Fibroblast of peridontal ligament (primary cell): ENCODE measurements around the gene ANKRD33B.

Experiments used
- DNase-seq: peaks from one replicate; pipeline ENCODE4 v3.0.0-alpha.2; 2010; ENCODE audit errors: extremely low read depth

ANKRD33B gene

DNA sequence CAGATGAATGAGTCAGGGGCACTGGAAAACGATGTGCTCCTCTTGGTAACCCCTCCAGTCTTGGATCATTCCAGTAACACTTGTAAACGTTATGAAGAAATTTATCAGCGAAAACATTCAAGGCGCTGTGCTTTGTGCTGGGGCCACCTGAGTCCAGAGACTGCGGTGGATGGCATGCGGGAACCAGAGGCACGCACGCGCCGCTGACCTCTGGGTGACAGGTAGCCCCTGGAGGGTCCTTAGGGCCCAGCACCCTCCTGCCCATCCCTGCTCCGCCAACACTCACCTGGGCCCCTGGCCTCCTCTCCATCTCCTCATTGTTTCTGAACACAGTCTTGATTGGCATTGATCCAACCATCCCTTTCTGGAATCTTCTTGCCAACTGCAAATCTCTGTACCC lies 110.2 kb downstream of the ANKRD33B start:
- no peak for DNase-seq

GRCh38 chr5:10674582-10674981 lies 110.7 kb downstream of the ANKRD33B start:
- no peak for DNase-seq

DNA sequence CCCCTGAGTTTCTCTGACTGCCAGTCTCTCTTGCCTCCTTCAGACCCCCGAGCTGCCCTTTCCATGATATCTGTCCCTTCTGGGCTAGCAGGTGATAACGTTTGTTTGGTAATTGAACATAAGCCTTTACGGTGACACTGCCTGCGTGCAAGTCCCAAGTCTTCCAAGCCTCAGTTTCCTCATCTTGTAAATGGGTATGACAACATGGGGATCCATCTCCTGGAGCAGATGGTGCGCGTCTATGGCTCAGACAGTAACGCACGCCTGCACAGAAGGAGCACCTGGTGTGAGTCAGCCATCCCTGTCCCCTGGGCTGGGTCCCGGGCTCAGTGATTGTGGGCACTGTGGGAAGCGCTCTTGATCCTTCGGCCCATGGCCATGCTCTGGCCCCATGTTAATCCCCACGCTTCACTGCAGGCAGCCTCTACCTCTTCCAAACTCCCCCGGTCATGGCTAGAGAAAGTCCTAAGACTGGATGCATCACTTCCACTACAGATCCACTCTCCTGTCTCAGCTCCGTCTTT lies 111.4 kb downstream of the ANKRD33B start:
- no peak for DNase-seq

DNA sequence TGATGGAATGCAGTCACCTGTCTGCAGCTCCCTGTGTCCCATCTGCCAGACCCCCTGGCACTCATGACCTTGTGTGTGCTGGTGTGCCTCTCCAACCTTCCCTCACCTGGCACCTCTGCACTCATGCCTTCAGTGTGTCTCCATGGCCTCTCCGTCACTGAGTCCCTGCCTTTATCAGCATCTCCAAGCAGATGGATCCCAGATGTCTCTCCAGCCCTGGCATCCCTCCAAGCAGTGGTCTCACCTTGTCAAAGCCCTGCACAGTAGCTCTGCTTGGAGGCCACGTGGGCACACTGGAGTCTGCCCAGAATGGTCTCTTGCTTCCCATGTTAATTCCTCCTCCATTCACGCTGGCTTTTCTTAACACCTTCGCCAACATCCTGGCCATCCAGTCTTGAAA lies 112.4 kb downstream of the ANKRD33B start:
- no peak for DNase-seq

- DNase-seq: no peak
These were observed 113.1 kb downstream of the ANKRD33B start for GRCh38 chr5:10676946-10677345.

DNA sequence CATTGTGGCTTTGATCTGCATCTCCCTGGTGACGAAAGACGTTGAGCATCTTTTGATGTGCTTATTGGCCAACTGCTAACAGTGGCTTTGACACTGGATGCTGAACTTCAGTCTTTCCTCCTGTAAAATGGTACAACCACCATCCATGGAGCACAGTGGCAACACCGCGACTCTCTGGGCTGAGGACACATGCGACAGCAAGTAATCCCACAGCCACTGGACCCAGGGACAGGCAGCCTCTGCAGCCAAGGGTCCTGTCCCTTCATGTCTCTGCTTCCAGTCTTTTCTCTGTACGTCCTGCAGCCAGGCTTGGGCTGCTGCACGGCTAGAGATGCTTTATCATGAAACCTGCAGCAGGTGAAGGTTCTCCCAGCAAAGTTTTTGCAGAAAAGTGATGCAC lies 113.7 kb downstream of the ANKRD33B start:
- no peak for DNase-seq

DNA sequence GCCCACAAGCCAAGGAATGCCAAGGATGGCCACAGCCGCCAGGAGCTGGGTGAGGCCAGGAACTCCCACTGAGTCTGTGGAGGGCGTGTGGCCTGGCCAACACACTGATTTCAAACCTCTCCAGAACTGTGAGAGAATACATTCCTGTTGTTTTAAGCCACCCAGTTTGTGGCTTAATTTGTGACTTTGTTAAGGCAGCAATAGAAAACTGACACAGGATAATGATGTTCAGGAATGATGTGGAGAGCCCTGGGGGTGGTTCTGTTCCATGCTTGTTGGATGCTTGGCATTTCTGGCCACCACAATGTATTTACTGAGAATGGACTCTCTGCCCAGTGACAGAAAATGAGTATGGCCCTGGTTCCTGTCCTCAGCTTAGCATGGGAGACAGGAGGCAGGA lies 114.4 kb downstream of the ANKRD33B start:
- DNase-seq: no peak

DNA sequence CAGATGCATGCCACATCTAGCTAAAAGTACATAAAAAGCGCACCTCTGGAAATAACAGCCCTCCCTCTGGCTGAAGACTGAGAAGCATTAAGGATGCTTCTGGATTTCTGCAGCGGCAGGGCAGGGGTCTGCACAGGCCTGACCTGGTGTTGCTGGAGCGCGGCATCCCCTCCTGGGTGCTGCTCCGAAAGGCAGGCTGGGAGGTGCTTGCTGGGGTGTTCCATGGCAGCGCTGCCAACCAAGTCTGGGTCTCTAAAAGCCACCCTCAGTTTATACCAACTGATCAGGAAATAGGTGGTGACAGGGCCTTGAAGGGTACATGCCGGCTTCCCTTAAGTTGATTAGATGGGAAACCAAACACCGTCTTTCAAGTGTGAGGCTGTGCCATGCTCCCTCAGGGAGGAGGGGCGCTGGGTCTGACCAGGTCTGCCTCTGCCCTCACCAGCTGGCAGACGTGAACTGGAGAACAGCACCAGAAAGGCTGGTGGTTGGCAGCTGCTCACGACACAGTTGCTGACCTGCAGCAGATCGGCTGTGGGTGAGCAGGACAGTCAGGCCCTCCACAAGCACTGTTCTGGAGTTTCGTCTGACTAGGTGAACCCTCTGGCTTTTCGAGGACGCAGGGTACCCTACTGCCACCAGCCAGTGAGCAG lies 115.6 kb downstream of the ANKRD33B start:
- DNase-seq: no peak

- DNase-seq: no peak
These were observed 117.1 kb downstream of the ANKRD33B start for GRCh38 chr5:10680876-10681481.

DNA sequence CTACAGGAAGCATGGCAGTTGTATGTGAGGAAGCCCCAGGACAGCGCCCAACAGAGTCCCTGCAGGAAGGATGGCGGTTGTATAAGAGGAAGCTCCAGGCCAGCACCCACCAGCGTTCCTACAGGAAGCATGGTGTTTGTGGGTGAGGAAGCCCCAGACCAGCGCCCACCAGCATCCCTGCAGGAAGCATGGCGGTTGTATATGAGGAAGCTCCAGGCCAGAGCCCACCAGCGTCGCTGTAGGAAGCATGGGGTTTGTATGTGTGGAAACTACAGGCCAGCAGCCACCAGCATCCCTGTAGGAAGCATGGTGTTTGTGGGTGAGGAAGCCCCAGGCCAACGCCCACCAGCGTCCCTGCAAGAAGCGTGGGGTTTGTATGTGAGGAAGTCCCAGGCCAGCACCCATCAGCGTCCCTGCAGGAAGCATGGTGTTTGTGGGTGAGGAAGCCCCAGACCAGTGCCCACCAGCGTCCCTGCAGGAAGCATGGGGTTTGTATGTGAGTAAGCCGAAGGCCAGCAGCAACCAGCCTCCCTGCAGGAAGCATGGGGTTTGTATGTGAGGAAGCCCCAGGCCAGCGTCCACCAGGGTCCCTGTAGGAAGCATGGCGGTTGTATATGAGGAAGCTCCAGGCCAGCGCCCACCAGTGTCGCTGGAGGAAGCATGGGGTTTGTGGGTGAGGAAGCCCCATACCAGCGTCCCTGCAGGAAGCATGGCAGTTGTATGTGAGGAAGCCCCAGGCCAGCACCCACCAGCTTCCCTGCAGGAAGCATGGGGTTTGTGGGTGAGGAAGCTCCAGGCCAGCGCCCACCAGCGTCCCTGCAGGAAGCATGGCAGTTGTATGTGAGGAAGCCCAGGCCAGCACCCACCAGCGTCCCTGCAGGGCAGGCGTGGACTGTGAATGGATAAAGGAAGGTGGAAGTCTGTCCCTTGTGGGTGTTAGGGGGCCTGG lies 118.1 kb downstream of the ANKRD33B start:
- no peak for DNase-seq

DNA sequence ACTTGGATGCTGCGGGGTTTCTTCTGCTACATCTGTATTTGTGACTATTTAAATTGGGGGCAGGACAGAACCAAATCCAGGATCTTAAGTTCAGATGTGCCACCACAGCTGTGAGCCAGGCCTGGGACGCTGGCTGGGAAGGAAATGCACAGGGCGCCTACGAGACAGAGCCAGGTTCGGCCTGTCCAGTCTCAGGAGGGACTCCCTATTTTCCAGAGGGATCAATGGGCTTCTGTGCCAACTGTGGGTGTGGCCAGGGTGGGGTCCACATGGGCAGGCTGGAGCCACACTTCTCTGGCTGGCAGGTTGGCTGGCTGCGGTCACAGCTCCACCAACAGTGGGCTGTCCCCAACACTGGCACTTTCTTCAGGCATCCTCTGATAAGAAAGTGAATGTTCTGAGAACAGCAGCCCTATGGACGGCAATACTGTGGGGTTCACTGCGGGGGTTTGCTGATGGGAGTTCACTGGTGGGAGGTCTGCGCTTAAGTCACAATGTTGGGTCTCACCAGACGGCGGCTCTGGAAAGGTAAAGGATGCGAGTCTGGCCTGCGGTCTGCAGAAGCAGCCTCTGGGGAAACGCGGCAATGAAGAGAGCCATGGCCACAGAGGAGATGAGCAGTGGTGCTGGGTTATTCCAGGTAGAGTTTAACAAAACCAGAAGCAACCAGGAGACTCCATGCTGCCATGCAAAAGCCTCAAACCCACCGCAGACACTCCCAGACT lies 119.1 kb downstream of the ANKRD33B start:
- DNase-seq: no peak

DNA sequence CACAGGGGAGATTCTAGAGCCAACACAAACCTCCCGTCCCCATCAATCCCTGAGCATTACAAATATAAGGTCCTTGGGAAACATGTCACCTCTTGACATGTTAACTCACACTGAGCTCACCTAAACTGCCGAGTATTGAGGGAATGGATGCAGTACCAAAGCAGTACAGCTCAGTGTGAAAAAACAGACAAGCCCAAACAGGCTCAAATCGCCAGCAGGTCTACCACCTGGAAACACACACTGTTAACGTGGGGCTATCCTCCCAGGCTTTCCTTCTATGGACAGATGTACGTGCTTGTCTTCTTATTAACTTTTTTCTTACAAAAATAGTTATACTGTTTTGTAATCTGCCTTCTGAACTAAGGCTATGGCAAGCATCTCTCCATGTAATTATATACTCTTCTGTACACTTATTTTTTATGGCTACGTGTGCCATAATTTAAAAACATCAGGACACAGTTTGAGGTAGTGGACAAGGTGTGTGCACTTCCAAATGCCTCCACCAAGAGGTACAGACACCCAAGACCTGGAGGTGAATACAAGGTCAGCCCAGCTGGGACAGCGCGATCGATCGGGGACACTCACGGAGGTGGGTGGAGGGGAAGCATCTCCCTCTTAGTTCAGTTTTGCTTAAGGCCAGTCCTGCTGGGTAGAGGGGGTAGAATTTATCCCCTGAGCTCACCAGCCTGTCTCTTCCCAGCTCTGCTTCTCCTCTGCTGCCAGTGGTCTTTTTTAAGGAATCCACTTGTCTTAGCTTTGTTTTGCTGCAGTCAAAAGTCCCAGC lies 120.6 kb downstream of the ANKRD33B start:
- no peak for DNase-seq

GRCh38 chr5:10685115-10685521 lies 121.2 kb downstream of the ANKRD33B start:
- DNase-seq: no peak

- no peak for DNase-seq
These were observed 123.0 kb downstream of the ANKRD33B start for GRCh38 chr5:10686890-10687289.

GRCh38 chr5:10688651-10689171 lies 124.8 kb downstream of the ANKRD33B start:
- DNase-seq: no peak

- peak; percentile 38 for DNase-seq
These were observed 125.7 kb downstream of the ANKRD33B start for GRCh38 chr5:10689391-10690081.

DNA sequence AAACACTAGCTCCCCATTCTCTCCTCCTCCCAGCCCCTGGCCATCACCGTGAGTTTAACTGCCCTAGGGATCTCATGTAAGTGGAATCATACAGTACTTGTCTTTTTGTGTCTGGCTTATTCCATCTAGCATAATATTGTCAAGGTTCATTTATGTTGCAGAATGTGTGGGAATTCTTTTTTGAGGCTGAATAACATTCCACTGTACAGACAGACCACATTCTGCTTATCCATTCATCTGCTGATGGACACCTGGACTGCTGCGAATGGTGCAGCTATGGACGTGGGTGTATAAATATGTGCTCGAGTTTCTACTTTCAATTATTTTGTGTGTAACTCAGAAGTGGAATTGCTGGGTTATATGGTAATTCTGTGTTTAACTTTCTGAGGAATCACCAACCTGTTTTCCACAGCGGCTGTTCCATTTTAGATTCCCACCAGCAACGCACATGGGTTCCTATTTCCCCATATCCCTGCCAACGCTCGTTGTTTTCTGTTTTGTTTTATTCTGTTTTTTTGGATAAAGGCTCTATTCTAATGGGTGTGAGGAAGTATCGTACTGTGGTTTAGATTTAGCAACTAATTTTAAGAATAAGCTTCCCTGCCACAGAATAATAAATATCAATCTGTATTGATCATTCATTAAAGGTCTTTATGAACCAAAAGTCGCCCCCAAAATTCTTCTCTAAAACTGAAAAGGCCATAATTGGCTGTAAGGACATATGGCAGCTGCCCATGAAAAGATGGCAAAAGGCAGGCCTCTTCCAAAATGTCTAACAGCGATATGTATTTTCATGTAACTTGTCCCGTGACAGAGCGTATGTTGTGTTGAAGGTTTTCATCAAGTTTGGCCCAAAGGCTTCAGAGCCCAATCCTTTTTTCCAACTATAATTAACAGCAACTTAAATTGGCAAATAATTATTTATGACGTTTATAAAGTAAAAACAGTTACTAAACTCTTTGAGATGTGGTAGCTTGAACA lies 126.9 kb downstream of the ANKRD33B start:
- DNase-seq: no peak

DNA sequence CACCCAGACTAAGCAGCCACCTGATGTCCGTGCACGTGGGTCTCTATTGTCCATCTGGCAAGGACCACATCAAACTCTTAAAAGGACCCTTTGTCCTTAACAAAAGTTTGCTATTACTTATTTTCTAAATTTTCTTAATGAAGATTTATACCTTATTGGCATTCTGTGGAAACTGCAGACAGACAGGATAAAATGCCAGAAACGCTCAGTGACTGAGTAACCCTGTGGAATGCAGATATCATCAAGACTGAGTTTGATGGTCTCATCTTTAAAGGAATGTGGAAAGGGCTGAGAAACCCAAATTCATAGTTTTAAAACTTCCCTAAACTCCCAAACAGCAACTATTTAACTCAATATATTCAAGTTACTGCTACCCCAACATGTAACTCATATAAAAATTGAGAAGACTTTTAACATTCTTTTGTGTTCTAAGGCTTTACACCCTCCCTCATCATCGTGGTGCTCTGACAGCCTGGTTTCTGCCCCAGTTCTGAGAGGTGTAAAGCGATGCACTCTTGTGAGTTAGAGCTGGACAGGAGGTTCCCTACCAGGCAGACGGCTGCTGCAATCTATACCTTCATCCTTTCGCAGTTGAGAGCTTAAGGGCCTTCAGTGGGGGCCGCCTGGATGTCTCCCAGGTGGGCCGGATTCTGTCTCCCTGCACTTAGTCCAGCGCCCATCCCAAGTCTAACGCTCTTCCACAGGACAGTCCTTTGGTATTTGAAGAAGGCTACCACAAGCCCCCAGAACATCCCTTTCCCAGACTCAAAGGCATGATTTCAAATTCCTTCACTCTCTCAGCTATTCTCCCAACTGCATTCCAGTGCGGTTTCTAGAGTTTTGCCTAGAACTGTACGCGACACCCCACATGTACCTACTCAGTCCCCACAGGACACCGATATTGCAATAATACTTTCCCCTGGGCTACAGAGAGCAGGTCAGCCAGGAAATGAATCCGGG lies 128.2 kb downstream of the ANKRD33B start:
- DNase-seq: peak; percentile 48
